Keratinocyte (primary cell): ENCODE data around the gene ZNF680.

Experiments
- EZH2 ChIP-seq: IDR thresholded peaks from one replicate; pipeline ENCODE4 v1.6.1; 2012; ENCODE audit warnings: inconsistent platforms, mild to moderate bottlenecking, low read length, moderate library complexity
- TF ChIP-seq, protein P1 (sequence below), 3 experiments: IDR thresholded peaks in 1 of 3; conservative IDR thresholded peaks in 1 of 3; optimal IDR thresholded peaks in 1 of 3; 2 replicates in 2 of 3; 3 replicates in 1 of 3; pipeline versions ENCODE3 to v1.5.1; 2011; ENCODE audit warnings: low read length in 3 of 3, mild to moderate bottlenecking in 3 of 3, moderate library complexity in 2 of 3, control low read depth in 1 of 3, inconsistent platforms in 1 of 3; ENCODE audit not compliant: insufficient read depth in 2 of 3; ENCODE audit errors: extremely low read depth in 1 of 3

DNA sequence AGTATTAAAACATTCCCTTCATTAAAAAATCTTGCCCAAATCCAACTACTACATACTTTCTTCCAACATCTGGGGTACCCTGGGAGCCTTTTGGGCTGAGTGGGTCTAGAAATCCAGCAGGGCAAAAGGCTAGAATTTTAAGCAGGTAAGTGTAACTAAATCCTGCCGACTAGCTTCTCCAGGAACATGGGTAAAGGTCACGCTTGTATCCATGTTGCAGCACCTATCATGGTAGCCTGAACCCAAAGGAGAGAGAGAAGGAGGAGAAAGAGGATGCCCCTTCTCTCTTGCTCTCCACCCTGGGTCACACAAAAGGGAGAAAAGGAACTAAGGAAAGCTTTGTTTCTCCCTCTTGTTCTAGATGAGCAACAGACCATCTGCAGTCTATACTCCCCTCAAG, 53.3 kb downstream of the ZNF680 start:
- TF ChIP-seq, protein P1, sequence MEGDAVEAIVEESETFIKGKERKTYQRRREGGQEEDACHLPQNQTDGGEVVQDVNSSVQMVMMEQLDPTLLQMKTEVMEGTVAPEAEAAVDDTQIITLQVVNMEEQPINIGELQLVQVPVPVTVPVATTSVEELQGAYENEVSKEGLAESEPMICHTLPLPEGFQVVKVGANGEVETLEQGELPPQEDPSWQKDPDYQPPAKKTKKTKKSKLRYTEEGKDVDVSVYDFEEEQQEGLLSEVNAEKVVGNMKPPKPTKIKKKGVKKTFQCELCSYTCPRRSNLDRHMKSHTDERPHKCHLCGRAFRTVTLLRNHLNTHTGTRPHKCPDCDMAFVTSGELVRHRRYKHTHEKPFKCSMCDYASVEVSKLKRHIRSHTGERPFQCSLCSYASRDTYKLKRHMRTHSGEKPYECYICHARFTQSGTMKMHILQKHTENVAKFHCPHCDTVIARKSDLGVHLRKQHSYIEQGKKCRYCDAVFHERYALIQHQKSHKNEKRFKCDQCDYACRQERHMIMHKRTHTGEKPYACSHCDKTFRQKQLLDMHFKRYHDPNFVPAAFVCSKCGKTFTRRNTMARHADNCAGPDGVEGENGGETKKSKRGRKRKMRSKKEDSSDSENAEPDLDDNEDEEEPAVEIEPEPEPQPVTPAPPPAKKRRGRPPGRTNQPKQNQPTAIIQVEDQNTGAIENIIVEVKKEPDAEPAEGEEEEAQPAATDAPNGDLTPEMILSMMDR (optimal IDR thresholded peaks at IDR 0.05 in 1 of 3, IDR thresholded peaks at IDR 0.05 in 1 of 3, conservative IDR thresholded peaks at IDR 0.05 in 1 of 3; ENCODE audit: extremely low read depth in 1 of 3, insufficient read depth in 2 of 3, low read length in 3 of 3), result no peak
- TF ChIP-seq EZH2, result no peak
